Measurements from ENCODE around the gene ETV6.

DNA sequence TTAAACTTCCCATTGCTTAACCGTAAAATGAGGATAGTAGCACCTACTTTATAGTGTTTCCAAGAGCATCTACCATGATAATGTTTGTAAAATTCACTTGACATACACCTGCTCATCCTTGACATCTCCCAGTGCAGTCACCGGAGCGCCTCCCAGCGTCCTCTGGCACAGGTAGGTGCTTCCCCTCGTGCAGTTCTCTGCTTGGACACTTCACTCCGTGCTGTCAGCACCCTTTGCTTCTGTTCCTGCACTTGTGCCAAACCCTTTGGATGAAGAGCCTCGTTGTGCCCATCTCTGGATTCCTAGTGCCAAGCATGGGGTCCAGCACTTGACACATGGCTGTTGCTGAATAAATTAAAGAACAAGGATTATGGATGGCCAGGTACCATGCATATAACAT lies 28.3 kb downstream of the ETV6 start:
- TF ChIP-seq, protein P1, sequence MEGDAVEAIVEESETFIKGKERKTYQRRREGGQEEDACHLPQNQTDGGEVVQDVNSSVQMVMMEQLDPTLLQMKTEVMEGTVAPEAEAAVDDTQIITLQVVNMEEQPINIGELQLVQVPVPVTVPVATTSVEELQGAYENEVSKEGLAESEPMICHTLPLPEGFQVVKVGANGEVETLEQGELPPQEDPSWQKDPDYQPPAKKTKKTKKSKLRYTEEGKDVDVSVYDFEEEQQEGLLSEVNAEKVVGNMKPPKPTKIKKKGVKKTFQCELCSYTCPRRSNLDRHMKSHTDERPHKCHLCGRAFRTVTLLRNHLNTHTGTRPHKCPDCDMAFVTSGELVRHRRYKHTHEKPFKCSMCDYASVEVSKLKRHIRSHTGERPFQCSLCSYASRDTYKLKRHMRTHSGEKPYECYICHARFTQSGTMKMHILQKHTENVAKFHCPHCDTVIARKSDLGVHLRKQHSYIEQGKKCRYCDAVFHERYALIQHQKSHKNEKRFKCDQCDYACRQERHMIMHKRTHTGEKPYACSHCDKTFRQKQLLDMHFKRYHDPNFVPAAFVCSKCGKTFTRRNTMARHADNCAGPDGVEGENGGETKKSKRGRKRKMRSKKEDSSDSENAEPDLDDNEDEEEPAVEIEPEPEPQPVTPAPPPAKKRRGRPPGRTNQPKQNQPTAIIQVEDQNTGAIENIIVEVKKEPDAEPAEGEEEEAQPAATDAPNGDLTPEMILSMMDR (IDR thresholded peaks at IDR 0.05): no peak
- TF ChIP-seq POLR2A (IDR thresholded peaks at IDR 0.05) (no peak), EP300 (IDR thresholded peaks at IDR 0.05) (no peak), POLR2AphosphoS5 (IDR thresholded peaks at IDR 0.05) (no peak)

Measured in upper lobe of left lung (tissue), 4 donors.